ENCODE measurements around the gene COLEC11. TPM values are rescaled to one million over a fixed set of nuclear protein-coding genes. Genes with fewer than 3 reads are reported as not detected.

The COLEC11 gene
- total and polyA plus RNA-seq, 9 of the 15 experiments (the other 6 are each of a cell fraction or from before 2014, with no cell fraction given) = 0.32 to 4.3 (median 1.8) TPM

DNA sequence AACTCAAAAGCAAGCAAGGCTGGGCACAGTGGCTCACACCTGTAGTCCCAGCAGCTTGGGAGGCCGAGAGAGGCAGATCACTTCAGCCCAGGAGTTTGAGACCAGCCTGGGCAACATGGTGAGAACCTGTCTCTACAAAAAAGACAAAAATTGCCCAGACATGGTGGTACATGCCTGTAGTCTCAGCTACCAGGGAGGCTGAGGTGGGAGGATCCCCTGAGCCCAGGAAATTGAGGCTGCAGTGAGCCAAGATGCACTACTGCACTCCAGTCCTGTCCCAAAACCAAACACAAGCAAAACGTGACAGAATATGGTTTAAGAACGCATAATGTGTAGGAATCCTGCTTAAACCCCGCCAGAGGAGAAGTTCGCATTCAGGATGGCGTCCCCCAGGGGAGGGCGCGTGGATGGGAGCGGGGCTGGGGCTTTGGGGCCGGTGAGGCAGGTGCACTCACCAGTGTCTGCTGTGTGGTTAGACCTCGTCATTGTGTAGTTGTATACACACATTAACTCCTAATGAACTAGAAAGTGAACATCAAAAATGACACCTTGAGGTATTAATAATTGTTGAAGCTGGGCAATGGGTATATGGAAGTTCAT lies 5.4 kb downstream of the COLEC11 start:
- Histone ChIP-seq H3K4me2 (ENCODE audit: insufficient read depth, low read length) (no peak overlapping the region), H3K4me3 (no peak overlapping the region), H3K4me1 (replicated peaks in 1 of 2; ENCODE audit: control insufficient read depth in 2 of 2, insufficient read depth in 2 of 2, low read length in 2 of 2) (peaks cover 29 to 68% of the 10 kb centered on the region in 2 experiments), H3K79me2 (ENCODE audit: control insufficient read depth, insufficient read depth, low read length) (peaks cover 3% of the 10 kb centered on the region; the same call in 1 of the 3 replicates), H3K27ac (ENCODE audit: extremely low read depth, low read depth, low read length) (no peak overlapping the region), H3K36me3 (ENCODE audit: control insufficient read depth, insufficient read depth, low read length) (no peaks in the 10 kb centered on the region), H3K27me3 (ENCODE audit: control insufficient read depth in 2 of 2, insufficient read depth in 2 of 2, low read length in 2 of 2) (no peaks in the 10 kb centered on the region), H4K20me1 (replicated peaks; ENCODE audit: control insufficient read depth, insufficient read depth, low read length) (no peaks in the 10 kb centered on the region), H3K9me3 (replicated peaks; ENCODE audit: control insufficient read depth, insufficient read depth, low read depth, low read length) (no peaks in the 10 kb centered on the region), H3K9me1 (ENCODE audit: control insufficient read depth, insufficient read depth, low read length) (no peaks in the 10 kb centered on the region), H2AFZ (ENCODE audit: low read depth, low read length) (peak overlapping the region; percentile 4; the same call in 1 of the 2 replicates), H3K9ac (ENCODE audit: insufficient read depth in 1 of 2, low read depth in 2 of 2, low read length in 2 of 2) (peak overlapping the region in 1 of 2 experiments; percentile 56; a peak in 1 of 4 replicates)
- DNase-seq (ENCODE audit: extremely low read depth in 1 of 4, low spot score in 3 of 4) (no peak), ATAC-seq (no peak), FAIRE-seq (no peak)
- whole genome bisulfite sequencing (ENCODE audit: insufficient coverage, low coverage, missing lambda C conversion rate) = 76% methylated on average over 11 of the region's 11 CpGs
- ChIA-PET CTCF (ENCODE audit: low intra/inter-chr PET ratio) (no interaction called here), POLR2A (interaction anchor here (0.6 to 1.4 kb wide), 2 partner anchors 20 to 22 kb away, joined by 3 to 8 read pairs; no protein-coding TSS in a partner anchor)
- intact Hi-C loops (cut with micrococcal nuclease) (loop anchor here (2.0 kb wide), 1 partner anchor 82 kb away; the partner anchor contains the start of gene ADI1), in situ Hi-C loops (cut with MboI) (no loop called here)
- no TSS peak for BruUV-seq (replicated peaks)
- TF ChIP-seq ZNF695 (CRISPR knock-in tag; IDR thresholded peaks at IDR 0.05) = no peak
- TF ChIP-seq ZFX (CRISPR knock-in tag; IDR thresholded peaks at IDR 0.05) = no peak
- TF ChIP-seq CGGBP1 (CRISPR knock-in tag; IDR thresholded peaks at IDR 0.05) = no peak
- TF ChIP-seq ZBTB33 (CRISPR knock-in tag; IDR thresholded peaks at IDR 0.05) = no peak
- no peak for TF ChIP-seq DACH1 (IDR thresholded peaks at IDR 0.05; ENCODE audit: partially characterized antibody)
- no peak for TF ChIP-seq POLR2A (conservative IDR thresholded peaks at IDR 0.05)
- TF ChIP-seq DDX20 (tag; IDR thresholded peaks at IDR 0.05; ENCODE audit: low read depth) = no peak
- TF ChIP-seq KLF6 (CRISPR knock-in tag; IDR thresholded peaks at IDR 0.05; ENCODE audit: borderline replicate concordance) = no peak
- TF ChIP-seq, protein P1, sequence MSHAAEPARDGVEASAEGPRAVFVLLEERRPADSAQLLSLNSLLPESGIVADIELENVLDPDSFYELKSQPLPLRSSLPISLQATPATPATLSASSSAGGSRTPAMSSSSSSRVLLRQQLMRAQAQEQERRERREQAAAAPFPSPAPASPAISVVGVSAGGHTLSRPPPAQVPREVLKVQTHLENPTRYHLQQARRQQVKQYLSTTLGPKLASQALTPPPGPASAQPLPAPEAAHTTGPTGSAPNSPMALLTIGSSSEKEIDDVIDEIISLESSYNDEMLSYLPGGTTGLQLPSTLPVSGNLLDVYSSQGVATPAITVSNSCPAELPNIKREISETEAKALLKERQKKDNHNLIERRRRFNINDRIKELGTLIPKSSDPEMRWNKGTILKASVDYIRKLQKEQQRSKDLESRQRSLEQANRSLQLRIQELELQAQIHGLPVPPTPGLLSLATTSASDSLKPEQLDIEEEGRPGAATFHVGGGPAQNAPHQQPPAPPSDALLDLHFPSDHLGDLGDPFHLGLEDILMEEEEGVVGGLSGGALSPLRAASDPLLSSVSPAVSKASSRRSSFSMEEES (CRISPR knock-in tag; IDR thresholded peaks at IDR 0.05) = no peak
- TF ChIP-seq, protein P2, sequence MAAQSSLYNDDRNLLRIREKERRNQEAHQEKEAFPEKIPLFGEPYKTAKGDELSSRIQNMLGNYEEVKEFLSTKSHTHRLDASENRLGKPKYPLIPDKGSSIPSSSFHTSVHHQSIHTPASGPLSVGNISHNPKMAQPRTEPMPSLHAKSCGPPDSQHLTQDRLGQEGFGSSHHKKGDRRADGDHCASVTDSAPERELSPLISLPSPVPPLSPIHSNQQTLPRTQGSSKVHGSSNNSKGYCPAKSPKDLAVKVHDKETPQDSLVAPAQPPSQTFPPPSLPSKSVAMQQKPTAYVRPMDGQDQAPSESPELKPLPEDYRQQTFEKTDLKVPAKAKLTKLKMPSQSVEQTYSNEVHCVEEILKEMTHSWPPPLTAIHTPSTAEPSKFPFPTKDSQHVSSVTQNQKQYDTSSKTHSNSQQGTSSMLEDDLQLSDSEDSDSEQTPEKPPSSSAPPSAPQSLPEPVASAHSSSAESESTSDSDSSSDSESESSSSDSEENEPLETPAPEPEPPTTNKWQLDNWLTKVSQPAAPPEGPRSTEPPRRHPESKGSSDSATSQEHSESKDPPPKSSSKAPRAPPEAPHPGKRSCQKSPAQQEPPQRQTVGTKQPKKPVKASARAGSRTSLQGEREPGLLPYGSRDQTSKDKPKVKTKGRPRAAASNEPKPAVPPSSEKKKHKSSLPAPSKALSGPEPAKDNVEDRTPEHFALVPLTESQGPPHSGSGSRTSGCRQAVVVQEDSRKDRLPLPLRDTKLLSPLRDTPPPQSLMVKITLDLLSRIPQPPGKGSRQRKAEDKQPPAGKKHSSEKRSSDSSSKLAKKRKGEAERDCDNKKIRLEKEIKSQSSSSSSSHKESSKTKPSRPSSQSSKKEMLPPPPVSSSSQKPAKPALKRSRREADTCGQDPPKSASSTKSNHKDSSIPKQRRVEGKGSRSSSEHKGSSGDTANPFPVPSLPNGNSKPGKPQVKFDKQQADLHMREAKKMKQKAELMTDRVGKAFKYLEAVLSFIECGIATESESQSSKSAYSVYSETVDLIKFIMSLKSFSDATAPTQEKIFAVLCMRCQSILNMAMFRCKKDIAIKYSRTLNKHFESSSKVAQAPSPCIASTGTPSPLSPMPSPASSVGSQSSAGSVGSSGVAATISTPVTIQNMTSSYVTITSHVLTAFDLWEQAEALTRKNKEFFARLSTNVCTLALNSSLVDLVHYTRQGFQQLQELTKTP (IDR thresholded peaks at IDR 0.05; ENCODE audit: low read depth in 1 of 2, partially characterized antibody in 2 of 2) = no peak
- TF ChIP-seq, protein P3, sequence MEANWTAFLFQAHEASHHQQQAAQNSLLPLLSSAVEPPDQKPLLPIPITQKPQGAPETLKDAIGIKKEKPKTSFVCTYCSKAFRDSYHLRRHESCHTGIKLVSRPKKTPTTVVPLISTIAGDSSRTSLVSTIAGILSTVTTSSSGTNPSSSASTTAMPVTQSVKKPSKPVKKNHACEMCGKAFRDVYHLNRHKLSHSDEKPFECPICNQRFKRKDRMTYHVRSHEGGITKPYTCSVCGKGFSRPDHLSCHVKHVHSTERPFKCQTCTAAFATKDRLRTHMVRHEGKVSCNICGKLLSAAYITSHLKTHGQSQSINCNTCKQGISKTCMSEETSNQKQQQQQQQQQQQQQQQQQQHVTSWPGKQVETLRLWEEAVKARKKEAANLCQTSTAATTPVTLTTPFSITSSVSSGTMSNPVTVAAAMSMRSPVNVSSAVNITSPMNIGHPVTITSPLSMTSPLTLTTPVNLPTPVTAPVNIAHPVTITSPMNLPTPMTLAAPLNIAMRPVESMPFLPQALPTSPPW (CRISPR knock-in tag; IDR thresholded peaks at IDR 0.05) = no peak
